Tibial nerve (tissue), 4 donors: ENCODE data around the gene MACF1. TPM values are rescaled to one million over a fixed set of nuclear protein-coding genes. Genes with fewer than 3 reads are reported as not detected.

ENCODE experiments used
- DNase-seq, 2 donors: peaks; one replicate each; pipeline ENCODE4 v3.0.0-alpha.2; 2019; ENCODE audit warnings: low spot score in 2 of 2
- H3K27ac ChIP-seq, 4 donors: fragments of 200-600 bp; sonication (generic) in 3 of 4; one replicate each; pipeline ENCODE4 v1.5.1; 2017 to 2019; ENCODE audit warnings: mild to moderate bottlenecking in 1 of 4
- H3K27me3 ChIP-seq, 2 donors: fragments of 200-600 bp; sonication (generic) in 1 of 2; one replicate each; pipeline versions ENCODE4 v1.5.1 to v1.6.0; 2017 to 2019
- H3K36me3 ChIP-seq, 3 donors: fragments of 200-600 bp; sonication (generic); one replicate each; pipeline ENCODE4 v1.5.1; 2018 to 2019
- H3K4me1 ChIP-seq, 4 donors: fragments of 200-600 bp; sonication (generic) in 3 of 4; one replicate each; pipeline ENCODE4 v1.5.1; 2017 to 2019
- H3K4me3 ChIP-seq, 4 donors: fragments of 200-600 bp; sonication (generic) in 3 of 4; one replicate each; pipeline ENCODE4 v1.5.1; 2017 to 2019; ENCODE audit warnings: mild to moderate bottlenecking in 1 of 4, moderate library complexity in 1 of 4
- H3K9me3 ChIP-seq, 4 donors: fragments of 200-600 bp; sonication (generic) in 3 of 4; one replicate each; pipeline ENCODE4 v1.5.1; 2017 to 2019
- CTCF ChIP-seq, 5 experiments: fragments of 200-600 bp in 3 of 5; fragments of 450-650 bp in 2 of 5; sonication (generic) in 3 of 5; IDR thresholded peaks; one replicate each; pipeline ENCODE4 v1.5.1; 2016 to 2019; ENCODE audit warnings: antibody characterized with exemption in 5 of 5, mild to moderate bottlenecking in 3 of 5, moderate library complexity in 2 of 5
- EP300 ChIP-seq, 2 donors: sonication (generic); formaldehyde crosslinking; IDR thresholded peaks; one replicate each; pipeline ENCODE4 v1.6.1; 2017; ENCODE audit warnings: antibody characterized with exemption in 2 of 2, mild to moderate bottlenecking in 1 of 2
- POLR2A ChIP-seq, 2 donors: fragments of 450-650 bp; IDR thresholded peaks; one replicate each; pipeline ENCODE4 v1.6.1; 2017; ENCODE audit warnings: antibody characterized with exemption in 2 of 2, mild to moderate bottlenecking in 2 of 2, moderate library complexity in 2 of 2
- WGBS, 2 donors: methylation state at CpG; one replicate each; pipeline ENCODE4 v1.1.5; 2018; 5-methylcytosine and 5-hydroxymethylcytosine counted together
- total RNA-seq, 4 donors: library from RNA; depleted of rRNA; stranded (reverse); fragments of >200 nt; gene quantifications; one replicate each; pipeline ENCODE4 v1.1.0, GENCODE V29; 2016

Gene MACF1
- total RNA-seq, 4 donors from 2014 or later: 214 to 296 (median 244) TPM

GRCh38 chr1:39328095-39328494 lies 123.6 kb downstream of the MACF1 start:
- no peak overlapping the region for H3K27ac ChIP-seq
- H3K4me1 ChIP-seq: no peaks in the 10 kb centered on the region
- TF ChIP-seq CTCF (IDR thresholded peaks at IDR 0.05) (no peak), POLR2A (IDR thresholded peaks at IDR 0.05) (no peak), EP300 (IDR thresholded peaks at IDR 0.05) (no peak)
- DNase-seq: no peak
- no peak overlapping the region for H3K4me3 ChIP-seq
- no peaks in the 10 kb centered on the region for H3K9me3 ChIP-seq
- no peaks in the 10 kb centered on the region for H3K27me3 ChIP-seq
- 72 to 84% methylated on average over 1 of the region's 1 CpG for WGBS, 2 donors
- peaks cover 0 to 68% (median 17%) of the 10 kb centered on the region in 3 donors for H3K36me3 ChIP-seq

GRCh38 chr1:39328586-39329121 lies 124.2 kb downstream of the MACF1 start:
- TF ChIP-seq CTCF (IDR thresholded peaks at IDR 0.05) (no peak), POLR2A (IDR thresholded peaks at IDR 0.05) (no peak), EP300 (IDR thresholded peaks at IDR 0.05) (no peak)
- no peak for DNase-seq
- no peaks in the 10 kb centered on the region for H3K4me1 ChIP-seq
- H3K9me3 ChIP-seq: no peaks in the 10 kb centered on the region
- H3K27me3 ChIP-seq: no peaks in the 10 kb centered on the region
- no peak overlapping the region for H3K27ac ChIP-seq
- peaks cover 0 to 65% (median 17%) of the 10 kb centered on the region in 3 donors for H3K36me3 ChIP-seq
- H3K4me3 ChIP-seq: no peak overlapping the region
- 83 to 91% methylated on average over 4 of the region's 4 CpGs for WGBS, 2 donors

GRCh38 chr1:39331647-39332046 lies 127.2 kb downstream of the MACF1 start:
- no peak overlapping the region for H3K4me3 ChIP-seq
- TF ChIP-seq EP300 (IDR thresholded peaks at IDR 0.05): no peak
- no peak for TF ChIP-seq POLR2A (IDR thresholded peaks at IDR 0.05)
- no peak for TF ChIP-seq CTCF (IDR thresholded peaks at IDR 0.05)
- H3K36me3 ChIP-seq: peaks cover 0 to 38% (median 0%) of the 10 kb centered on the region in 3 donors
- whole genome bisulfite sequencing, 2 donors: 90 to 98% methylated on average over 5 of the region's 5 CpGs
- no peaks in the 10 kb centered on the region for H3K4me1 ChIP-seq
- no peak overlapping the region for H3K27ac ChIP-seq
- DNase-seq: no peak
- no peaks in the 10 kb centered on the region for H3K9me3 ChIP-seq
- no peaks in the 10 kb centered on the region for H3K27me3 ChIP-seq

- Histone ChIP-seq H3K27me3 (no peaks in the 10 kb centered on the region), H3K4me3 (no peak overlapping the region), H3K4me1 (no peaks in the 10 kb centered on the region), H3K9me3 (no peaks in the 10 kb centered on the region), H3K27ac (no peak overlapping the region), H3K36me3 (peaks cover 0 to 34% (median 0%) of the 10 kb centered on the region in 3 donors)
- no peak for DNase-seq
- WGBS, 2 donors: 59 to 70% methylated on average over 2 of the region's 2 CpGs
- TF ChIP-seq POLR2A (IDR thresholded peaks at IDR 0.05): no peak
- no peak for TF ChIP-seq EP300 (IDR thresholded peaks at IDR 0.05)
- TF ChIP-seq CTCF (IDR thresholded peaks at IDR 0.05): no peak
Observed at GRCh38 chr1:39332291-39332690, 127.8 kb downstream of the MACF1 start.

GRCh38 chr1:39332828-39333227 lies 128.3 kb downstream of the MACF1 start:
- no peak overlapping the region for H3K4me3 ChIP-seq
- no peak overlapping the region for H3K27ac ChIP-seq
- no peak for DNase-seq
- no peaks in the 10 kb centered on the region for H3K4me1 ChIP-seq
- no peak for TF ChIP-seq EP300 (IDR thresholded peaks at IDR 0.05)
- TF ChIP-seq CTCF (IDR thresholded peaks at IDR 0.05): no peak
- no peak for TF ChIP-seq POLR2A (IDR thresholded peaks at IDR 0.05)
- peaks cover 0 to 34% (median 0%) of the 10 kb centered on the region in 3 donors for H3K36me3 ChIP-seq
- no peaks in the 10 kb centered on the region for H3K27me3 ChIP-seq
- WGBS, 2 donors: 90 to 95% methylated on average over 2 of the region's 2 CpGs
- no peaks in the 10 kb centered on the region for H3K9me3 ChIP-seq
